AG04450 (cell line): ENCODE measurements around the gene WWOX. TPM values are rescaled to one million over a fixed set of nuclear protein-coding genes. Genes with fewer than 3 reads are reported as not detected.

Experiments
- CTCF ChIA-PET: fragments of 300-600, 350-600 bp; formaldehyde crosslinking; extraction: SDS; loops from one replicate; lab custom pipeline; 2022; ENCODE audit warnings: antibody characterized with exemption, inconsistent platforms; lab: Charles Lee
- POLR2A ChIA-PET: fragments of 350-600 bp; formaldehyde crosslinking; extraction: SDS; loops from one replicate; lab custom pipeline; 2021; ENCODE audit warnings: antibody characterized with exemption, inconsistent platforms; lab: Yijun Ruan, JAX
- DNase-seq: peaks from one replicate; pipeline ENCODE4 v3.0.0-alpha.2; 2011; ENCODE audit warnings: low read depth, low spot score
- H3K27ac ChIP-seq: one replicate; pipeline ENCODE4 v1.5.1; 2012; ENCODE audit warnings: low read depth, low read length, control low read depth
- H3K27me3 ChIP-seq: one replicate; pipeline ENCODE4 v1.6.0; 2012; ENCODE audit warnings: low read length; ENCODE audit not compliant: control insufficient read depth, insufficient read depth
- H3K4me3 ChIP-seq: 2 replicates; pipeline ENCODE4 v1.5.1; 2011; ENCODE audit warnings: mild to moderate bottlenecking, low read depth, low read length, control low read depth
- H3K9me3 ChIP-seq: 2 replicates; pipeline ENCODE4 v1.5.1; 2012; ENCODE audit warnings: low read length; ENCODE audit not compliant: control insufficient read depth, insufficient read depth
- polyA plus RNA-seq: library from polyadenylated mRNA; depleted of rRNA; stranded (reverse); fragments of >200 nt; gene quantifications from 2 replicates; pipeline ENCODE4 v1.2.3, GENCODE V29; 2011
- TF ChIP-seq, protein P1 (sequence below): IDR thresholded peaks from 2 replicates; pipeline ENCODE4 v1.5.1; 2011; ENCODE audit warnings: low read depth, low read length, control low read depth, inconsistent platforms

Gene WWOX
- polyA plus RNA-seq, 1 experiment: 2.1 TPM

- H3K9me3 ChIP-seq: peaks cover 36% of the 10 kb centered on the region
- H3K27ac ChIP-seq: no peak overlapping the region
- TF ChIP-seq, protein P1, sequence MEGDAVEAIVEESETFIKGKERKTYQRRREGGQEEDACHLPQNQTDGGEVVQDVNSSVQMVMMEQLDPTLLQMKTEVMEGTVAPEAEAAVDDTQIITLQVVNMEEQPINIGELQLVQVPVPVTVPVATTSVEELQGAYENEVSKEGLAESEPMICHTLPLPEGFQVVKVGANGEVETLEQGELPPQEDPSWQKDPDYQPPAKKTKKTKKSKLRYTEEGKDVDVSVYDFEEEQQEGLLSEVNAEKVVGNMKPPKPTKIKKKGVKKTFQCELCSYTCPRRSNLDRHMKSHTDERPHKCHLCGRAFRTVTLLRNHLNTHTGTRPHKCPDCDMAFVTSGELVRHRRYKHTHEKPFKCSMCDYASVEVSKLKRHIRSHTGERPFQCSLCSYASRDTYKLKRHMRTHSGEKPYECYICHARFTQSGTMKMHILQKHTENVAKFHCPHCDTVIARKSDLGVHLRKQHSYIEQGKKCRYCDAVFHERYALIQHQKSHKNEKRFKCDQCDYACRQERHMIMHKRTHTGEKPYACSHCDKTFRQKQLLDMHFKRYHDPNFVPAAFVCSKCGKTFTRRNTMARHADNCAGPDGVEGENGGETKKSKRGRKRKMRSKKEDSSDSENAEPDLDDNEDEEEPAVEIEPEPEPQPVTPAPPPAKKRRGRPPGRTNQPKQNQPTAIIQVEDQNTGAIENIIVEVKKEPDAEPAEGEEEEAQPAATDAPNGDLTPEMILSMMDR: no peak
- POLR2A ChIA-PET: no interaction called here
- no peak overlapping the region for H3K4me3 ChIP-seq
- no peak for DNase-seq
- CTCF ChIA-PET: no interaction called here
- H3K27me3 ChIP-seq: no peaks in the 10 kb centered on the region
Observed at GRCh38 chr16:78297066-78297666, 197.7 kb downstream of the WWOX start.

DNA sequence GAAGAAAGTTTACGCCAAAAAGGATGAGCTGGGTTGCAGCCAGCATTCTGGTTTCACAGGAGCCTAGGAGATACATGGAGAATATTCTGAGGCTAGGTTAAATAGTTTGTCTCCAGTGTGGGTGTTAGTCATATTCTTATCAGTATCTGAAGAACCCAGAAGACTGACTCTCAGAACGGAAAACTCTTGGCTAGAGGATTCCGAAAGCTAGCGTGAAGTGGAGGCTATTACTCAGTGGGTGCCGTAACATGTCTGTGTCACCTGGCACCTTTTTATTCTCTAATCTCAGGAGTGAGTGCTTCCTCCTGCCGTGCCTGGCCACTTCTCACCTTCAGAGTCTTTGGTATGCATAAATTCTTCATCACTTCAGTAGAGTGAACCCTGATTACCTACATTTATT lies 199.5 kb downstream of the WWOX start:
- Histone ChIP-seq H3K27me3 (no peaks in the 10 kb centered on the region), H3K27ac (no peak overlapping the region), H3K9me3 (peaks cover 35% of the 10 kb centered on the region), H3K4me3 (no peak overlapping the region)
- TF ChIP-seq, protein P1: no peak
- no peak for DNase-seq
- ChIA-PET CTCF (no interaction called here), POLR2A (no interaction called here)

DNA sequence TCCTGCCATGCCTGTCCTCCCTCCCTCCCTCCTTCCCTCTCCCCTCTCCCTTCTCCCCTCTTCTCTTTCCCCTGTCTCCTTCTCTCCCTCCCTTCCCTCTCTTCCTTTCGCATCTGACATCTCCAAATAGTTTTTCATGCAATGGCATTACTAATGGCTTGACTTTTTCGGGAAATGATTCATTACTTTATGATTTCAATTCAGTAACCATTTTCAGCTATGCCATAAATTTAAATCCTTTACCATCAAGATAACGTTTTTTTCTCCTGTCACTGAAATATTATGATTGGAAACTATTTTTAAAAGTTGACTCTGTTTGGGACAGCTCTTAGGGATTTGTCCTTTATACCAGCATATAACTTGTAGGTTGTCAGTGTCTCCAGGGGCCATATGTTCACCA lies 201.0 kb downstream of the WWOX start:
- Histone ChIP-seq H3K27ac (no peak overlapping the region), H3K4me3 (no peak overlapping the region), H3K27me3 (no peaks in the 10 kb centered on the region), H3K9me3 (peaks cover 29% of the 10 kb centered on the region)
- DNase-seq: no peak
- POLR2A ChIA-PET: no interaction called here
- CTCF ChIA-PET: no interaction called here
- TF ChIP-seq, protein P1: no peak

DNA sequence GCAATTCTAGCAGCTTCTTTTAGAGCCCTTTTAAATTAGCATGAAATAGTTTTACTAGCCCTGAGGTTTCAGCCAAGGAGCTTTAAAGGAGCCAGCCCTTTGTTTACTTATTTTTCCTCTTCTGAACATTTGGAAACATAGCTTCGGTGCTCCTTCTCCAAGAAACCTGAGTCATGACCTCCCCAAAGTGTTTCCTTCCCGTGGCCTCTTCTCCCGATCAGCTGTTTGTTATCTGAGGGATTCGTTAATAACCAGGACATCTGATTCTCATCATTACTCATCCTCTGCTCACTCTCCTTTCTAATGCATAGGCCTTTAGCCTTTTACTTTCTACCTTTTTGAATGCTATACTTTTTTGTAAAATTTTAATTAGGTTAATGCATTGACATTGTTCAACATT lies 204.5 kb downstream of the WWOX start:
- CTCF ChIA-PET: no interaction called here
- Histone ChIP-seq H3K4me3 (no peak overlapping the region), H3K9me3 (peaks cover 19% of the 10 kb centered on the region), H3K27me3 (no peaks in the 10 kb centered on the region), H3K27ac (no peak overlapping the region)
- TF ChIP-seq, protein P1: no peak
- POLR2A ChIA-PET: no interaction called here
- DNase-seq: no peak

GRCh38 chr16:78306361-78306760 lies 206.9 kb downstream of the WWOX start:
- TF ChIP-seq, protein P1: no peak
- no peak overlapping the region for H3K4me3 ChIP-seq
- ChIA-PET POLR2A (no interaction called here), CTCF (no interaction called here)
- H3K27ac ChIP-seq: no peak overlapping the region
- DNase-seq: no peak
- peaks cover 28% of the 10 kb centered on the region for H3K9me3 ChIP-seq
- no peaks in the 10 kb centered on the region for H3K27me3 ChIP-seq
